Fibroblast of villous mesenchyme (primary cell): ENCODE results near the gene PRKG1. TPM values are rescaled to one million over a fixed set of nuclear protein-coding genes. Genes with fewer than 3 reads are reported as not detected.
A peak's percentile ranks its signal among the peaks of the same experiment; 100 is the strongest.
"Not testable (repeated sequence)": the region's sequence is repeated elsewhere in the genome, so short reads cannot be mapped to it uniquely, and the experiment has no call there.

Experiments
- DNase-seq: peaks from one replicate; pipeline ENCODE4 v3.0.0-alpha.2; 2010; ENCODE audit warnings: low read depth
- H3K4me3 ChIP-seq: 2 replicates; pipeline ENCODE4 v1.5.1; 2011; ENCODE audit warnings: low read depth, mild to moderate bottlenecking, low read length
- total RNA-seq: library from RNA; depleted of rRNA; stranded (reverse); fragments of >200 nt; gene quantifications from 2 replicates; pipeline ENCODE4 v1.2.3, GENCODE V29; 2012
- TF ChIP-seq, protein P1 (sequence below): IDR thresholded peaks from 2 replicates; pipeline ENCODE4 v1.5.1; 2012; ENCODE audit warnings: low read depth, mild to moderate bottlenecking, low read length; ENCODE audit not compliant: insufficient read depth

The PRKG1 gene
- total RNA-seq, 1 donor: 19.0 TPM

GRCh38 chr10:51389415-51390321 is 315.4 kb downstream of the PRKG1 start:
- peak; percentile 89 for DNase-seq
- H3K4me3 ChIP-seq: no peak overlapping the region
- TF ChIP-seq, protein P1, sequence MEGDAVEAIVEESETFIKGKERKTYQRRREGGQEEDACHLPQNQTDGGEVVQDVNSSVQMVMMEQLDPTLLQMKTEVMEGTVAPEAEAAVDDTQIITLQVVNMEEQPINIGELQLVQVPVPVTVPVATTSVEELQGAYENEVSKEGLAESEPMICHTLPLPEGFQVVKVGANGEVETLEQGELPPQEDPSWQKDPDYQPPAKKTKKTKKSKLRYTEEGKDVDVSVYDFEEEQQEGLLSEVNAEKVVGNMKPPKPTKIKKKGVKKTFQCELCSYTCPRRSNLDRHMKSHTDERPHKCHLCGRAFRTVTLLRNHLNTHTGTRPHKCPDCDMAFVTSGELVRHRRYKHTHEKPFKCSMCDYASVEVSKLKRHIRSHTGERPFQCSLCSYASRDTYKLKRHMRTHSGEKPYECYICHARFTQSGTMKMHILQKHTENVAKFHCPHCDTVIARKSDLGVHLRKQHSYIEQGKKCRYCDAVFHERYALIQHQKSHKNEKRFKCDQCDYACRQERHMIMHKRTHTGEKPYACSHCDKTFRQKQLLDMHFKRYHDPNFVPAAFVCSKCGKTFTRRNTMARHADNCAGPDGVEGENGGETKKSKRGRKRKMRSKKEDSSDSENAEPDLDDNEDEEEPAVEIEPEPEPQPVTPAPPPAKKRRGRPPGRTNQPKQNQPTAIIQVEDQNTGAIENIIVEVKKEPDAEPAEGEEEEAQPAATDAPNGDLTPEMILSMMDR: peak; percentile 73

- not testable (repeated sequence) for DNase-seq, H3K4me3 ChIP-seq
Observed at GRCh38 chr10:51393006-51393405, 318.7 kb downstream of the PRKG1 start.

- TF ChIP-seq, protein P1: no peak
- H3K4me3 ChIP-seq: no peak overlapping the region
- DNase-seq: no peak
Observed at GRCh38 chr10:51394039-51394438, 319.8 kb downstream of the PRKG1 start.

DNA sequence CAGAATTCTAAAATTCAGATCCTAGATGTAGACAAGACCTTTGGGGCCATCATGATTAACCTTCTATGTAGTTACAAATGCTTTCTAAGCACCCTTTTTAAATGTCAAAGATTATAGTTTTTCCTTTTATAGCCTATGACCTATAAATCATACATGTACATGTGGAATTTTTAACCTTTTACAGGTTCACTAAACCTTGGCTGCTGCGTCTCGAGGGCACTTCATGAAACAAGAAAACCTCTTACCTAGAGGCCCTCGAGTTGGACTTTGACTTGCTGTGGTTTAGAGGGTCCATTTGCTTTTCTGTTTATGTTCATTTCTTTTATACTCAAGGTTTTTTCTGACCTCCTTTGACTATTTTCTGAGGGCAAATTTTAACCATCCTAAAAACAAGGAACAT is 323.0 kb downstream of the PRKG1 start:
- TF ChIP-seq, protein P1: no peak
- no peak overlapping the region for H3K4me3 ChIP-seq

DNA sequence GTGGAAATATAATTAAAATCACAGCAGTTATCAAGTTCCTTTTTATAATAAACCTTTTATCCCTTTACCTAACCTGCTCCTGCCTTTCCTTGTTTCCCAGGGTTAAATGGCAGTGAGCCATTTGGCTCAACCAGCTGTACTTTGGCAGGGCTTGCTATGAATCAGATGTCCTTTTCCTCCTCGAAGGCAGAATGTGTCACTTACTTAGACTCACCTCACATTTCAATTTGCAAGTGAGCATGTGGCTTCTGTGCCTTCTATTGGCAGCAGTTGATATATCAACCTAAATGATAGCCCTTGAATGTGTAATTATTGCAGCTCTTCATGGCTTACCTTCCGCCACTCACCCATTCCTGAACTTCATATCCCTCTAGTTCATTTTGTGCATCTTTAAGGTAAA is 323.4 kb downstream of the PRKG1 start:
- DNase-seq: peak; percentile 19
- TF ChIP-seq, protein P1: no peak
- H3K4me3 ChIP-seq: no peak overlapping the region

More for the DNA sequence above, 323.0 kb downstream of the PRKG1 start:
- DNase-seq: no peak

- no peak for DNase-seq
- no peak overlapping the region for H3K4me3 ChIP-seq
- TF ChIP-seq, protein P1: no peak
Observed at GRCh38 chr10:51399840-51400239, 325.6 kb downstream of the PRKG1 start.

DNA sequence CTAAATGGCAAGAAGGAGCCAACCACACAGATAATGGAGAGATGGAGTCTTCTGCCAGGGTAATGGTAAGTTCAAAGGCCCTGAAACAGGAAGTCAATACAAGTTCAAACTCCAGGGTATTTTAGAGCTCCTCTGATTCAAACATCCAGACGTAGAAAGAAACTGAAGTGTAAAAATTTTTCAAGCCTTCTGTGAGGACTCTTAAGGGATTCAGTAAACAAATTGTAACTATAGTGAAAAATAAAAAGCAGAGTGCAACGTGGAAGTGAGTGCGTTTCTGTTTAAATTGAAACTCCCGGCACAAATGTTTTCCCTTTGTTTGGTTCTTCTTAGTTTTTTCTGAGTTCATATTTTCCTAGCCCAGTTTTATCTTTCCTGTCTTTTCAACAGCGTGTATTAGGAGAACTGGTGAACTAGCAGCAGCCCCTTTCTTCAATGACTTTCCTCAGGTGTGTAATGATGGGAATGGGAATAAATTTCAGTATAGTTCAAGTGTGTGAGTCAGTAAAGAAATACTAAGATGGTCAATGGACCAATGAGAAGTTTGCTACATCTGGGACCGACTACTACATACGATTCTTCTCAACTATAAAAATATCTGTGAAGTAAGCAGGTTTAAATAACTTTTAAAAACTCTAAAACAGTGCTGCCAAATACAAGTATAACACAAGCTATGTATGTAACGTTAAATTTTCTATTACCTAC is 326.3 kb downstream of the PRKG1 start:
- TF ChIP-seq, protein P1: no peak
- no peak for DNase-seq
- H3K4me3 ChIP-seq: no peak overlapping the region
